Activated effector memory CD4-positive, alpha-beta T cell treated with anti-CD3 and anti-CD28 coated beads, Interleukin-2, amount 50 U/mL, for 16 hours (primary cell): Measurements from ENCODE around the gene BST2.
A peak's percentile ranks its signal among the peaks of the same experiment; 100 is the strongest.

Experiments used
- DNase-seq: peaks from one replicate; pipeline ENCODE4 v3.0.0-alpha.2; 2020

The BST2 gene, protein sequence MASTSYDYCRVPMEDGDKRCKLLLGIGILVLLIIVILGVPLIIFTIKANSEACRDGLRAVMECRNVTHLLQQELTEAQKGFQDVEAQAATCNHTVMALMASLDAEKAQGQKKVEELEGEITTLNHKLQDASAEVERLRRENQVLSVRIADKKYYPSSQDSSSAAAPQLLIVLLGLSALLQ

GRCh38 chr19:17405250-17406045, at the start of gene BST2:
BST2 (minus strand) TSS chr19:17405630; CDS start chr19:17405575, 55 bp downstream.
- peak; percentile 83 for DNase-seq

DNA sequence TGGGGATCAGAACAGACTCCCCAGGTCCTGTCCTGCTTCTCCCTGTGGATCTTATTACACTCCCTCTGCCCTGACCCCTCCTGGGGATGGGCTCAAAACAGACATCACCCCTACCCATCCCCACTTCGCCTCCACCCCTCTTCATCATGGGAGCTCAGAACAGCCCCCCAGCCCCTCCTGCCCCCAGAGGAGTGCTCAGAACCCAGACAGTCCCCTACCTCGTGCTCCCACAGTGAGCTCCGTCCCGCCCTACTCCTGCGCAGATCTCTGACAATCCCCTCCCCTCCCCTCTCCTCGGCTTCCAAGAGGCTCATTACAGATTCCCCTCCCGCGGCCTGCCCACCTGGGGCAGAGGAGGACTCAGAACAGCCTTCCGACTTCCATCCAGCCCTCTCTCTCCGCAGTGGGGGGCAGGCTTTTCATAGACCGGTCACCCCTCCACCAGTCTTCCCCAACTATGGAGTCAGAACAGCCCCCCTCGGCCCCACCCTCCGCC, 49.2 kb upstream of the BST2 start:
- no peak for DNase-seq

DNA sequence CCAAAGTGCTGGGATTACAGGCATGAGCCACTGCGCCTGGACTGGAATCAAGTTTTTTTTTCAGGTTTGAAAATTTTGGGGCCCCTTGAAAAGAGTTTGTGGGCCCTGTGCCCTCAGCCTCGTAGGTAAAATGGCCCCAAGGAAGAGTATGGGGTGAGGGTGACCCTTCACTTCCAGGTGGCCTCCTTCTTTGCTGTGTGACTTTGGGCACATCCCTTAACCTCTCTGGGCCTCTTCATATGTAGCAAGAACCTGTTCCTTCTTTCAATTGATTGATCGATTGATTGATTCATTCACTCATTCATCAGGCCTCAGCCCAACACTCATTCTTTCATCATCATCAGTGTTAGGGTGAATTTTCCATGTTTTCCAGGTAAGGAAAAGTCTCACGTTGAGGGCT, 46.4 kb upstream of the BST2 start:
- DNase-seq, result no peak

GRCh38 chr19:17450264-17451075, 45.0 kb upstream of the BST2 start:
- peak; percentile 78 for DNase-seq

- peak; percentile 84 for DNase-seq
Measured at GRCh38 chr19:17448131-17448967, 42.9 kb upstream of the BST2 start, which contains the start of gene TMEM221. TMEM221 (minus strand) TSS chr19:17448668; CDS start chr19:17448462, 206 bp downstream.

- no peak for DNase-seq
Measured at GRCh38 chr19:17447704-17448130, 42.3 kb upstream of the BST2 start.

GRCh38 chr19:17445526-17446165, 40.2 kb upstream of the BST2 start:
- DNase-seq, result no peak

DNA sequence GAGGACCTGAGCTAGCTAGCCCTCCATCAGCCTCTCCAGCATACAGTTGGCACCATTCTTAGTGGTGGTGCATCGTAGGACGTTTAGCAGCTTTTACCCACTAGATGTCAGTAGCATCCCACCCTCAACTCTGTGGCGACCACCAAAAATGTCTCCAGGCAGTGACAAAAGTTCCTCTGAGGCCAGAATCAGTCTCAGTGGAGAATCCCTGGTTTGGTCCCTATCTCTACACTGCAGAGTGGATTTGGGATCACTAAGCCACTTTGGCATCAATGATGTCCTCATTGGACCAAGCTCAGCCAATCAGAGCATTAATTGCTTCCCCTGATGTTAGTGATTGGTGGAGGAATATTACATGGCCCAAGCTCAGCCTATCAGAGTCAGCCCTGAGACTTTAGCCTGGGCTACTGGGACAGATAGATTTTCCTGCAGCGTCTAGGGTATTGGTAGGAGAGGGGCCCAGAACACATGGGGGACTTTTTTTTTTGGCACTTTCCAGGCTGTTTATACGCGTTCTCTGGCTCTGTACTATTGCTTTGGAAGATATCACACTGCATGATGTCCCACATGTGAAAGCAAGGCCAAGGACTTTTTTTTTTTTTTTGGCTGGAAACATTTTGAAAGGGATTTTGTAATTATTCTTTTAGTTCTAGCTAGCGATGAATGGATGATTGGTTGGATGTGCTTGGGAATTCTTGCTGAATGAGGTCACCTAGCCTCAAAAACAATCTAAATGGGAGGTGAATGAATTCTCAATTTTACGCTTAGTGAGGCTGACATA, 36.0 kb upstream of the BST2 start:
- no peak for DNase-seq

DNA sequence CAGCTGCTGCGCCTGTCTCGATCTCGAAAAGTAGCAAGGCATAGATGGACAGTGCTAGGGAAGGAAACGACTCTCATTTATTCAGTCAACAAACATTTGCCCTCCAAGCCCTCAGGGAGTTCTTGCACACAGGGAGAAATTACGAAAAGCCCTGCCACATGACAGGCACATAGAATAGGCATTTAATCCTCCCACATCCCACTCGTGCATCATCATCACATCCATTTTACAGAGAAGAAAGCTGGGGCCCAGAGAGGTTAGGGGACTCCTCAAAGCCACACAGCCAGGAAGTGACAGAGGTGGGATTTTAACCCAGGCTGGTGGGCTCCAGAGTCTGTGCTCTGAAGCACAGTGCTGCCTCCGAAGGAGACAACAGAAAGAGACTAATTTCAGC, 31.4 kb upstream of the BST2 start:
- DNase-seq, result no peak

DNA sequence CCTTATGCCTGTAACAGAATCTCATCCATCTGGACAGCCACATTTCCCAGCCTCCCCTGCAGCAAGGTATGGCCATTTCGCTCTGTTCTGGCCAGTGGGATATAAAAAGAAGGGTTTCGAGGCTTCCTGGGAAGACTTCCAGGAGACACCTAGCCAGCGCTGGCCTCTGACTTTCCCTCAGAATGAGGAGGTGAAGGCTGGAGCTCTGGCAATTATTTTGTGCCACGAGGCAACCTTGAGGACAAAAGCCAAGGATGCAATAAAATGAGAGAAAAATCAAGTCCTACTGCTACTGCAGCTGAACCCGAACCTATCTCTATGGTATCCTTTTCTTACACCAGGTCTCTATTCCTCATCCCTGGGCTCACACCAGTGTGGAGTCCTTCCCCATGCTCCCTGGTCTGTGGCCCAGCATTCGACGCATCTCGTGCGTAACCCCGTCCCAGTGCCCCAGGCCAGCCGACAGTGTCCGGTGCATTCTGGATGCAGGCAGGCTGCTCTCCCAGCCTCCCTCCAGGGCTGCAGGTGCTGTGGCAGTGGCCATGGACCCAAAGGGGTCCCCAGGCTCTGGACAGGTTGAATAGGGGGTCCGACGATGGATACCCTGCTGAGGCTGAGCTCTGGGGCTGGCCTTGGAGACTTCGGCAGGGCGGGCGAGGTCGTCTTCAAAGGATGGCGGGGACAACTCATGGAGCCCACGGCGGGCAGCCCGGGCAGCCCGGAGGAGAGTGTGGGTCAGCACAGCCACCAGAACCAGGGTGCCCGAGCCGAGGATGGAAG, 30.9 kb upstream of the BST2 start:
- no peak for DNase-seq

- no peak for DNase-seq
Measured at GRCh38 chr19:17435218-17435617, 29.8 kb upstream of the BST2 start.

- DNase-seq, result no peak
Measured at GRCh38 chr19:17431417-17431816, 26.0 kb upstream of the BST2 start.

DNA sequence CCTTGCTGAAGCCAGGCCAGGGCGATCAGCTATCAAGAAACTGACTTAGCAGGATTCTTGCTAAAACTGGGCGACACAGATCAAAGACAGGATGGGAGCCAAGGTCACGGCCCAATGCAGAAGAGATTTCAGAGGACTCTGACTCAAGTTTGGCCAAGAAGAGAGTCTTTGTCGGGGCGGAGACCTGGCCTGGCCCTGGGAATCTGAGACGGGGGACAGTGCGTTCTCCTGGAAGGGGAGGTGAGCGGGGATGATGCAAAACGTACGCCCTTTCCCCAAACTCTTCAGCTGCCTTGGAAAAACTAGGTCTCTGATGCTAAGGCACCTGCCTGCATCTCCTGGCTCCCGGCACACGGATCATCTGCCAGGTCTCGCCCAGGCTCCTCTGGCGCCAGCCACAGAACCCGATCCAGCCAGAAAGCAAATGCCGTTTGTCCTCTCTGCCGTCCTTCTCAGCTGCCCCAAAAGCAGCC, 24.2 kb upstream of the BST2 start:
- DNase-seq, result no peak

DNA sequence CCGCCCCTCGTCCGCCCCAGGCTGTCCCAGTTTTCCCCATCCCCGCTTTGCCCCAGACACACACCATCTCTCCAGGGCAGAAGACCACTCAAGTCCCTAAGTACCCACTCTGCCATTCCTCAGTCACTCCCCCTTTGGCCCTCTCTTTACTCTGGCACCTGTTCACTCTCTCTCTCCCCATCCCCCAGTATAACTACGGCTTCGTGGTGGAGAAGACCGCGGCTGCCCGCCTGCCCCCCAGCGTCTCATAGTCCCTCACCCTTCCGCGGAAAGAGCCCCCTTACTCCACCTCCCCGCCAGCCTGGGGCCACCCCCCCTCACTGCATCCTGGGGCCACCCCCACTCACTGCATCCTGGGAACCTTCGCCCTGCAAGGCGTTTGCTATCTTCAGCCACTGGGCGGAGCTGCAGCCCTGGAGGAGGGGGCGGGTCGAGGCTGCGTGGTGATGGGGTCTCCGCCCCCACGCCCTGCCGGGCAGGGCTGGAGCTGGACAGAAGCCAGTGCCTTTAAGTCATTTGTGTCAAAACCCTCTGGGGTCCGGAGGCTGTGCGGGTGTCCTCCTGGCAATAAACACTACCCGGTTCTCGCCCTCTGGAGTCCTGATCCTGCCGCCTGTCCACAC, 19.4 kb upstream of the BST2 start:
- DNase-seq, result peak; percentile 69

DNA sequence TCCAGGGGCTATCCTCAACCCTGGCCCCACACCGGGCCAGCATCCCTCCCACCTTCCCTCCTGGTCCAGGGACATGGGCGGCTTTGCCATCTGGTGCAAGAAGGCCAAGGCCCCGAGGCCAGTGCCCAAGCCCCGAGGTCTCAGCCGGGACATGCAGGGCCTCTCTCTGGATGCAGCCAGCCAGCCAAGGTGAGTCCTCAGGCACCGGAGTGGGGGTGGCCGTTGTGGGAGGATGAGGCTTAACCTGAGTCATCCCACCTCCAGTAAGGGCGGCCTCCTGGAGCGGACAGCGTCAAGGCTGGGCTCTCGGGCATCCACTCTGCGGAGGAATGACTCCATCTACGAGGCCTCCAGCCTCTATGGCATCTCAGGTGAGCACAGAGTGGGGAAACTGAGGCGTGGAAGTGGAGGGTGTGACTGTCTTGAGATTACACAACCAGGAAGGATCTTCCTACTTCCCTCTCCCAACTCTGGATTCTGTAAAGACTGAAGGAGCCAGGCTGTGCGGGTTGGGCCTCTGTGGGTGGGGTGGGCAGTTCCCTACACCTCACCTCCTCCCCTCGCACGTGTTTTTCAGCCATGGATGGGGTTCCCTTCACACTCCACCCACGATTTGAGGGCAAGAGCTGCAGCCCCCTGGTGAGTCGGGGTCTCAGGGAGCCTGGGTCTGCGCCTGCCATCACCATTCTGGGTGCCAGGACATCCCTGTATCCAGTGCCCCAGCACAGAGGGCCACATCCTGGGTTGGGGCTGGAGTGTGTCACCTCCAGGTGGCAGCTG, 18.2 kb upstream of the BST2 start:
- no peak for DNase-seq

DNA sequence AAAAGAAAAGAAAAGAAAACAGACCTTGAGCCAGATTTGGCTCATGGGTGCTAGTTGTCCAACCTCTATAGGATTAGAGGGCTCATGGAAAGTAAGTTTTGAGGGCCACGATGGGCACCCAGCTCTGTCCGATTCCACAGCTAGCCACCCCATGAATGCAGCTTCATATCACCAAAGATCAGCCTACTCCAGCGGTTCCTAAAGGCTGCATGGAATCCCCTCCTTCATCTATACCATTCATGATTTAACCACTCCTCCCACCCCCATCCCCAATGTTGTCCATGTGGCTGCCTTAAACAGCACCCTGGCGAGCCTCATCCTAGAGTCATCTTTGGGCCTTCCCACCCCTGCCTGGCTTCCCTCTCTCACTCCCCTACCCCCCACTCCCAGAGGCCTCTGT, 16.5 kb upstream of the BST2 start:
- no peak for DNase-seq

DNA sequence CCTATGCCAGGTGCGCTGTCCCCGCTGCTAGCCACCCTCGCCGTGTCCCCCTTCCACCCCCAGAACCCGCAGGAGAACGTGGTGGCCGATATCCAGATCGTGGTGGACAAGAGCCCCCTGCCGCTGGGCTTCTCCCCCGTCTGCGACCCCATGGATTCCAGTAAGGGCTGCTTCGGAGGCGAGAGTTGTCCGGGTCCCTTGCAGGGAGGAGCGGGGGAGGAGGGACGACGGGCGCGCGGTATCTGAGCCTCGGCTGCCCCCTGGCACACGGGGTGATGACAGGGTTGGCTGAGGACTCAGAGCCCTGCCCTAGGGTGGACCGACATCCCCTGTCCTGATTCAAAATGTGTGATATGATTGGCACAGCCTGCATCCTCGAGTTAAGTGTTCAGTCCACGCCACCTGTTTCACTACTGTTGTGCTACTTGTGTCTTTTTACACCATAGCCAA, 15.1 kb upstream of the BST2 start:
- DNase-seq, result peak; percentile 73

- peak; percentile 99 for DNase-seq
Measured at GRCh38 chr19:17419621-17420474, 14.4 kb upstream of the BST2 start, which contains the start of gene MVB12A. MVB12A (plus strand) TSS chr19:17420047; CDS start chr19:17420136, 89 bp downstream.
